Activated T-helper 1 cell treated with Interleukin-2 at 50 U/mL for 16 hours (primary cell): ENCODE results near the gene TRIM40.
"Not testable (repeated sequence)": the region's sequence is repeated elsewhere in the genome, so short reads cannot be mapped to it uniquely, and the experiment has no call there.

ENCODE experiments used
- DNase-seq: peaks from one replicate; pipeline ENCODE4 v3.0.0-alpha.2; 2020; ENCODE audit warnings: low read depth

The TRIM40 gene

GRCh38 chr6:30163918-30164654, 28.1 kb downstream of the TRIM40 start:
- DNase-seq = no peak

- DNase-seq = no peak
These were observed 28.8 kb downstream of the TRIM40 start for GRCh38 chr6:30164714-30165113.

- DNase-seq = not testable (repeated sequence)
These were observed 29.3 kb downstream of the TRIM40 start for GRCh38 chr6:30165238-30165637.

- no peak for DNase-seq
These were observed 31.2 kb downstream of the TRIM40 start for GRCh38 chr6:30167101-30167500.

- no peak for DNase-seq
These were observed 32.8 kb downstream of the TRIM40 start for GRCh38 chr6:30168741-30169140.

- no peak for DNase-seq
These were observed 34.0 kb downstream of the TRIM40 start for GRCh38 chr6:30169658-30170614.

- no peak for DNase-seq
These were observed 35.9 kb downstream of the TRIM40 start for GRCh38 chr6:30171677-30172471.

- no peak for DNase-seq
These were observed 36.7 kb downstream of the TRIM40 start for GRCh38 chr6:30172681-30173080.

- DNase-seq = no peak
These were observed 39.8 kb downstream of the TRIM40 start for GRCh38 chr6:30175765-30176164.

- DNase-seq = no peak
These were observed 42.9 kb downstream of the TRIM40 start for GRCh38 chr6:30178837-30179236.

GRCh38 chr6:30180145-30180544, 44.2 kb downstream of the TRIM40 start:
- DNase-seq = no peak

- DNase-seq = no peak
These were observed 48.6 kb downstream of the TRIM40 start for GRCh38 chr6:30184417-30185031.

GRCh38 chr6:30185846-30186484, 50.0 kb downstream of the TRIM40 start:
- no peak for DNase-seq

GRCh38 chr6:30188541-30188940, 52.6 kb downstream of the TRIM40 start:
- no peak for DNase-seq

GRCh38 chr6:30192076-30192475, 56.1 kb downstream of the TRIM40 start:
- no peak for DNase-seq

- DNase-seq = no peak
These were observed 59.1 kb downstream of the TRIM40 start for GRCh38 chr6:30194797-30195690.

GRCh38 chr6:30195951-30196350, 60.0 kb downstream of the TRIM40 start:
- no peak for DNase-seq

- no peak for DNase-seq
These were observed 60.4 kb downstream of the TRIM40 start for GRCh38 chr6:30196376-30196775.
